GM12891 (cell line): ENCODE measurements around the gene MMP15.

Source experiments
- POLR2A ChIP-seq: IDR thresholded peaks from 2 replicates; pipeline ENCODE4 v1.6.1; 2011; ENCODE audit warnings: low read depth, low read length, control low read depth
- POLR2AphosphoS5 ChIP-seq: IDR thresholded peaks from 2 replicates; pipeline ENCODE4 v1.6.1; 2011; ENCODE audit warnings: low read depth, low read length, control low read depth
- POU2F2 ChIP-seq: IDR thresholded peaks from 2 replicates; pipeline ENCODE4 v1.6.1; 2011; ENCODE audit warnings: low read depth, mild to moderate bottlenecking, control low read depth, low read length, moderate library complexity
- SPI1 ChIP-seq: IDR thresholded peaks from 2 replicates; pipeline ENCODE4 v1.6.1; 2011; ENCODE audit warnings: low read depth, low read length, control low read depth
- TAF1 ChIP-seq: IDR thresholded peaks from 2 replicates; pipeline ENCODE4 v1.6.1; 2011; ENCODE audit warnings: low read depth, low read length, control low read depth

GRCh38 chr16:58041628-58041955, 16.0 kb downstream of the MMP15 start:
- TF ChIP-seq POLR2A, result no peak
- no peak for TF ChIP-seq POLR2AphosphoS5
- no peak for TF ChIP-seq TAF1
- TF ChIP-seq SPI1, result no peak
- TF ChIP-seq POU2F2, result no peak
